Inflammatory macrophage (primary cell): ENCODE results near the gene HMBS.
"Not testable (repeated sequence)": the region's sequence is repeated elsewhere in the genome, so short reads cannot be mapped to it uniquely, and the experiment has no call there.

ENCODE experiments used
- DNase-seq, 2 donors: peaks; one replicate each; pipeline ENCODE4 v3.0.0-alpha.2; 2020 to 2022
- total RNA-seq, 18 experiments: gene quantifications; one replicate each; lab custom pipeline; 2026; ENCODE audit warnings: mixed read lengths in 6 of 18, inconsistent platforms in 2 of 18; lab: John Stamatoyannopoulos, UW

HMBS gene
- total RNA-seq: 1.3 to 14.1 (median 6.4) reads per million in 18 experiments

- peak; percentile 95 to 97 for DNase-seq
Measured at GRCh38 chr11:119084663-119085436, at the start of gene HMBS. HMBS (plus strand) TSS chr11:119084881; CDS start chr11:119085034, 153 bp downstream.

DNA sequence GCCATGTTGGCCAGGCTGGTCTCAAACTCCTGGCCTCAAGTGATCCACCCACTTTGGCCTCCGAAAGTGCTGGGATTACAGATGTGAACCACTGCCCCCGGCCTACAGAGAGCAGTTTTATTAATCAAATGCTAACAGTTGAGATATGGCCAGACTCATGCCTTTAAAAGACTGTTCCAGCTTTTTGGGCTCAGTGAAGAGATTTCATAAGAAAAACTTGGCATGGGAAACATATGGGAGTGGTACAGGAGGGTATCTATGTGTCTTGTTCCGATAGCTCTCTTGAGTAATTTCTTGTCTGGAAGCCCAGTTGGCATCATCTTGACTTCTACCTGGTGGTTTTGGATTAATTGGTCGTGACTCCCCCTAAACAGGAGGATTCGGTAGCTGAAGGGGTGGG is 45.8 kb upstream of the HMBS start:
- DNase-seq: no peak

- DNase-seq: not testable (repeated sequence)
Measured at GRCh38 chr11:119039471-119039870, 45.2 kb upstream of the HMBS start.

- DNase-seq: peak; percentile 12 to 62
Measured at GRCh38 chr11:119041821-119042514, 42.7 kb upstream of the HMBS start.

DNA sequence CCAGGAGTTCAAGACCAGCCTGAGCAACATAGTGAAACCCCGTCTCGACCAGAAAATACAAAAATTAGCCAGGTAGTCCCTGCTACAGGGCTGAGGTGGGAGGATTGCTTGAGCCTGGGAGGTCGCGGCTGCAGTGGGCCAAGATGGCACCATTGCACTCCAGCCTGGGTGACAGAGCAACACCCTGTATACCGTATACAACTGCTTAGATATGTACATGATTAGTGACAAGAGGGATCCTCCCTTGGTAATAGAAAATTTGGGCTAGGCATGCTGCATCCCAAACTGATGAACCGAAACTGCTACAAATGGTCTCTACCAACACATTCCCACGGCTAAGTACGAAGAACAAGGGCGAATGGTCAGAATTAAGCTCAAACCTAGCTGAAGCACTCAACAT is 41.8 kb upstream of the HMBS start:
- DNase-seq: no peak

DNA sequence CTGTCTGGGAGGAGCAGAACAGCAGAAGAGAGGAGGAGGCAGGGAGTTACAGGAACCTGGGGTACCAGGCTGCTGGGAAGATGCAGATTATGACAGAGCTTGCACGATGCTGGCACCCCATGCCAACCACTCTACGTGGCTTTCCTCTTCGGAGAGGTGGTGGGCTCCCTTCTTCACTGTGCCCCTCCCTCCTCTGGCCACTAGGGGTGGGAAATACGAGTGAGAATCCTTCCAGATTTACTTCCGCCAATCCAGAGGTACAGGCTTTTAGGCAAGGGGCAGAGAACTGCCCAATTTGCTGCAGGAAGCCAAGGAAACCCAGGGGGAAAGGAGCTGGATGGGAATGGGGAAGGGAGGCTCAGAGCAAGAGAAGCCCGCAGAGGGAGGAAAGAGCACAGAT is 40.0 kb upstream of the HMBS start:
- DNase-seq: no peak

DNA sequence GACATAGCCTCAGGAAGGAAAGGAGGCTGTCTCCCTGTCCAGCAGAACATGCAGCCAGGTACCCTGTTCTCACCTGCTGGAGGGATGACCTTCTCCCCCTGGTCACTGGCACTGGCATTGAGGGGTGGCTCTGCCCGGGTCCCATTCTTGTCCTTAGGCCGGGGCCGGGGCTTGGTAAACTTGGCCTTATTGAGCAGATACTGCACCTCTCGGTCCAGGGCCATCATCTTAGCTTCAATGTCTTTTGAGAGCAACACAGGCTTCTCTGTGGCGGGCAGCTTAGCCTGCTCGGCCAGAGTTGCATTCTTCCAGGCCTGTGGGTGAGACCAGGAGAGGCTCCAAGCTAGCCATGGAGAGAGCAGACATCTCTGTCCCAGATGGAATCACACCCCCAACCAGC is 38.2 kb upstream of the HMBS start:
- DNase-seq: no peak

DNA sequence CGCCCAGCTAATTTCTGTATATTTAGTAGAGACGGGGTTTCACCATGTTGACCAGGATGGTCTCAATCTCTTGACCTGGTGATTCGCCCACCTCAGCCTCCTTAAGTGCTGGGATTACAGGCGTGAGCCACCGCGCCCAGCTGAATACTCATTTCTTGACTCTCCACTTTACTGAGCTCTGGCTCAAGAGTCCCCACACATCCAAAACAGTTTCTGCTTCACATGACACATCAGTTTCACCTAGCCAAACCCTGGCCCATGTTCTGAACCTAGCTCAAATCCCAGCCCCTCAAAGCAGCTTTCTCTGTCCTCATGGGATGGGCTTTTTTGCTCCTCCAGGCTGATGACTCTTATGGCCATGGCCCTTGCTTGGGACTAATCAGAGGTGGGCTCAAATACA is 37.5 kb upstream of the HMBS start:
- no peak for DNase-seq

DNA sequence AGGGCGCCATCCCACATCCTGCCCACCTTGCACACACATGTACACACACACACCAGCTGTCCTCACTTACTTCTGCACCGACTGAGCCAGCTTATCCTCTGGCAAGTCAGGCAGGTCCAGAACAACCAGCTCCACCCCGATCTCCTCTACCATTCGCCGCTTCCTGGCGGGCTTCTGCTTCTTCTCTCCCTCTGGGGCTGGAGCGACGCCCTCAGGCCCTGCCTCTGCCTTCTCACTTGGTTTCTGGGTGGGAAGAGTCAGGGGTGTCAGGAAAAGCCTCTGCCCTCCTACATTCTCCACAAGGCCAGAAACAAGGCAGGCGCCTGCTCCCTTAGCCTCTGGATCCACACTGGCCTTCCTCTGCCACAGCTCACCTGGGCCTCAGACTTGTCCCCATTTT is 36.0 kb upstream of the HMBS start:
- DNase-seq: no peak

- no peak for DNase-seq
Measured at GRCh38 chr11:119049081-119049480, 35.6 kb upstream of the HMBS start.

DNA sequence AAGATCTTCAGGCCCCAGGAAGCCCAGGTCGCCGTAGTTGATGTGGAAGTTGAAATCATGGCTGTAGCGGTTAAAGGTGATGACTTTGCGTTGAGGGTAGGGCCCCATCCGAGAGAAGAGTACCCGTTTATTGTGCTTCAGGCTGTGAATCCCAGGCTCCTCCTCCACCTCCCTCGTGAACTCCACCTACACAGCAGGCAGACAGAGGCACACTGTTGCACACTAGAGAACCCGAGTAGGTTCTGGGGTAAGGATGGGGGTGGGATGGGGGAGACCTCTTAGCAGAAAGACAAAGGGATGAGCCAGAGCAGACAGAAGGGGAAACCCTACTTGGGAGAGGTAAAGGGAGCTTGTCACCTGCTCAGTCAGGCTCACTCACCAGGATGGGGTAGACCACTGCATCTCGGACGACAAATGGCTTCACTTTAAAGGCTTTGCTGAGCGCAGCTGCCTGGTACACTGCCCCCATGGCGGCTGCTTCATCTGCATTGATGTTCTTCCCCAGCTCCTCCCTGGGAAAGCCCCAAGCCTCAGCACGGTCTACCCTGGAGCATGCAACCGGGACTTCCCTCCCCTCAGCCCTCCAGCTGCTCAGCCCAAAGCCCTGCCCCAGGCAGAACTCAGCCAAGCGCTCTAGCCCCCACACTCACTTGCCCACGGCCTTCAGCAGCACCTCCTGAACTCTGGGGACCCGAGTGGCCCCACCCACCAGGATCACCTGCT is 33.1 kb upstream of the HMBS start:
- no peak for DNase-seq

- no peak for DNase-seq
Measured at GRCh38 chr11:119052163-119052814, 32.4 kb upstream of the HMBS start.

DNA sequence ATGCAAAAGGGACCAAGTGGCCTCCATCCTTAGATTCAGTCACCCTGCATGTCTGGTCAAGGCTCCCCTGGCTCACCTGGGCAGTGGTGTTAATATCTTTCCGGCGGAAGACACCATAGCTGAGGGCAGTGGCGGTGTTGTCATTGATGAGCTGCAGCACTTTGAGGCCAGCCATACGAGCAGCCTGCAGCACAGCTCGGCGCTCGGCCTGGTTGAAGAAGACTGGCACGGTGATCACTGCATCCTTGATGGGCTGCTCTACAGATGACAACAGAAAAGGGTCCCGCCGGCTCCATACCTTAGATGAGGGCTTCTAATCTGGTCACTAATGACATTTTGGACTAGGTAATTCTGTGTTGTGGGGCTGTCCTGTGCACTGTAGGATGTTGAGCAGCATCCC is 30.3 kb upstream of the HMBS start:
- DNase-seq: no peak

DNA sequence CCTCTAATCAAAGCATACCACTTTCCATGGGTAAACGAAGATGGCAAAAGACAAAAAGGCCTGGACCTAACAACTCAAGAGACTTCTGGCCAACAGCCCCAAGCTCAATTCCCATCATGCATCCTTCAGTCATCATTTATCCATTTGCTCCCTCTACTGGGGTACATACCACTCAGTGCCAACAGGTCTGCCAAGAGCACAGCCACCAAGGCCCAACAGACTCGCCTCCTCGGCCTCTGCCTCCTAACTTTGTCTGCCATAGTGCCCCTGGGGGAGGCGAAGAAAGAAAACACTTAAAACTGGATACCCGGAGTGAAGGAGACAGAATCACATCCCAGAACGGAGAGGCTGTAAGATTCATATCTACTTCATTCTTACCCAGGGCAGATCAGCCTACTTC is 28.8 kb upstream of the HMBS start:
- peak; percentile 29 to 30 for DNase-seq

- no peak for DNase-seq
Measured at GRCh38 chr11:119056421-119056999, 28.2 kb upstream of the HMBS start.

- peak; percentile 97 to 99 for DNase-seq
Measured at GRCh38 chr11:119057000-119057769, 27.5 kb upstream of the HMBS start, which contains the start of gene HYOU1. HYOU1 (minus strand) TSS chr11:119057205; CDS start chr11:119056160, 1,045 bp downstream.

- not testable (repeated sequence) for DNase-seq
Measured at GRCh38 chr11:119059128-119059527, 25.6 kb upstream of the HMBS start.

DNA sequence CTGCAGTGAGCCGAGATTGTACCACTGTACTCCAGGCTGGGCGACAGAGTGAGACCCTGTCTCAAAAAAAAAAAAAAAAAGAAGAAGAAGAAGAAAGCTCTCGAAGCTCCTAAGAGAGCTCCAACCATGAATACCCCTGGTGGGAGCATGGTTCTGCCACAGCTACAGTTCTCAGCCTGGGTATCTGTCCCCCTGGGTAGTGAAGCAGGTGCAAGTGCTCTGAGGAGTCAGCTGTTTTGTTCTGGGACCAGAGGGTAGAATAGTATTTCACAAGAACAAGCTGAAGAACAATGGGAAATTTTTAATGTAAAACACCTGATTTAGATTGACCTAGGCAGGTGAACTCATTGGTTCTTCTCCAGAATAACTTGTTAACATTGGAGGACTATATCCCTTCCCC is 23.4 kb upstream of the HMBS start:
- DNase-seq: no peak

DNA sequence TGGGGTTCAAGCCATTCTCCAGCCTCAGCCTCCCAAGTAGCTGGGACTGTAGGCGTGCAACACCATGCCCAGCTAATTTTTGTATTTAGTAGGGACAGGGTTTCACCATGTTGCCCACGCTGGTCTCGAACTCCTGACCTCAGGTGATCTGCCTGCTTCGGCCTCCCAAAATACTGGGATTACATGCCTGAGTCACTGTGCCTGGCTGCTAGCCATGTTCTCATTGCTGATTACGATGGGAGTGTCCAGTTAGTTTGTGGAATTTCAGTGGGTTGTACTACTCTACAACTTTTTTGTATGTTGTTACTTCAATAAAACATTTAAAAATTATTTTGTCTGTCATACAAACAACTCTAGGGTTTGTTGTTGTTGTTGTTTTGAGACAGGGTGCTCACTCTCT is 21.9 kb upstream of the HMBS start:
- DNase-seq: no peak

DNA sequence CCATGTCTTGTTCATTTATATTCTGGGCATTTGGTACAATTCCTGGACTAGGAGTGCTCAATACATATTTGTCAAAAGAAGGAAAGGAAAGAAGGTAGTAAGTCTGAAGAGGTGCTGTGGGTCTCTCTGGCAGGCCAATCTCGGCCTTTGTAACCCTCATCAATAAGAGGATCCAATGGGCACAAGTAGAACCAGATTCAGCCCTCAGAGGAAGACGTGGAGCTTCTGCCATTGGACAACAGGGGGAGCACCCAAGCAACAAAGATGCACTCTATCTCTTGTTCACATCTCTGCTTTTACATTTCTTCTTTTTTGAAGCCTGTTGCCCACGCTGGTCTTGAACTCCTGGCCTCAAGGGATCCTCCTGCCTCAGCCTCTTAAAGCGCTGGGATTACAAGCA is 19.3 kb upstream of the HMBS start:
- peak; percentile 48 to 53 for DNase-seq

DNA sequence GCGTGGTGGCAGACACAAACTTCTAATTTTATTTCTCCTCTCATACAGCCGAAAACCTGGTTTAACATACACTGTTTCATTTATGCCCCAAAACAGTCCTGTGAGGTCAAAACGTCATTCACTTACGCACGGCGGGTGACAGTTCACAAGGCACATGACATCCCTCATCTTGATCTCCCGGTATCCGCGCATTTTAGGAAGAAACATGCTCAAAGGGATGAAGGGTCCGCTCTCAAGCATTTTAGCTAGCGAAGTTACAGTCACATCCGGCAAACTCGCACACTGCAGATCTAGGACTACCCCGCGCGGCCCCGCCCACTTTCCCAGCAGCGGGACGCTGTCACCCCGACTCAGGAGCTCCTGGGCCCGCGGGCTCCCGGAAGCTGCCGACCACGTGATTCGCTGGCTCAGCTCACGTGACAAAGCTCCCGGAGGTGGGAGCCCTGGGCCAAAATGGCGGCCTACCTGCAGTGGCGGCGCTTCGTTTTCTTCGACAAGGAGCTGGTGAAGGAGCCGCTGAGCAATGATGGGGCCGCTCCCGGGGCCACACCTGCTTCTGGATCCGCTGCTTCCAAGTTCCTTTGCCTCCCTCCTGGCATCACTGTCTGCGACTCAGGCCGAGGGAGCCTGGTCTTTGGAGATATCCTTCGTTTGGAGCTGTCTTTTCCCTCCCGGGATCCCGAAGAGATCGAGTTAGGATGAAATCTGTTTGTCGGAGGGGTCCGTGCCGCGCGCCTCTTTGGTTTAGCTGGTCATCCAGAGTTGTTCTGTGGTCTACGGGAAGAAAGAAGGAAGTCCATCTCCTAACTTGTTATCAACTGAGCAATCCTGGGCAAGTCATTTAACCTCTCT is 17.1 kb upstream of the HMBS start, which contains the start of gene VPS11:
Gene VPS11 (plus strand): TSS at position 448 of the 852 bp plus-strand sequence. CDS start 6 bp downstream, at position 454.
- DNase-seq: peak; percentile 94 to 97
